ENCODE data around the gene TRAPPC8. TPM values are rescaled to one million over a fixed set of nuclear protein-coding genes. Genes with fewer than 3 reads are reported as not detected.
"Not testable (repeated sequence)": the region's sequence is repeated elsewhere in the genome, so short reads cannot be mapped to it uniquely, and the experiment has no call there.

Gene TRAPPC8
- total RNA-seq, 2 experiments from 2014 or later, result 24.4 to 26.3 TPM

GRCh38 chr18:31941010-31941809 lies 1.7 kb downstream of the TRAPPC8 start:
- H3K36me3 ChIP-seq (ENCODE audit: insufficient read depth, low read length), result peaks cover 8% of the 10 kb centered on the region
- Mint-ChIP-seq H3K36me3 (ENCODE audit: low read depth) (peaks cover 20% of the 10 kb centered on the region), H3K27me3 (no peaks in the 10 kb centered on the region), H3K9me3 (no peaks in the 10 kb centered on the region), H3K4me1 (ENCODE audit: low read depth) (peaks cover 54% of the 10 kb centered on the region), H3K4me3 (peak overlapping the region; percentile 95), H3K27ac (peak overlapping the region; percentile 93)
- no peaks in the 10 kb centered on the region for H3K27me3 ChIP-seq (ENCODE audit: control insufficient read depth in 1 of 2, insufficient read depth in 2 of 2, low read length in 2 of 2)
- ChIA-PET POLR2A (interaction anchor here (1.0 to 5.0 kb wide), 6 partner anchors 36 to 151 kb away, joined by 3 to 224 read pairs (median 6); partner anchors contain the start of genes RNF125 and RNF138), CTCF (interaction anchor here (1.4 to 2.6 kb wide), 3 partner anchors 15 to 131 kb away, joined by 4 to 9 read pairs (median 5); no protein-coding TSS in a partner anchor)
- no peak overlapping the region for H3K27ac ChIP-seq (ENCODE audit: low read depth in 1 of 2, low read length in 2 of 2)
- ATAC-seq (ENCODE audit: poor library complexity), result no peak
- peak overlapping the region; percentile 96 for H3K4me3 ChIP-seq (ENCODE audit: low read length)
- TF ChIP-seq CTCF (IDR thresholded peaks at IDR 0.05), result no peak
- no peaks in the 10 kb centered on the region for H3K9me3 ChIP-seq (ENCODE audit: control insufficient read depth in 1 of 2, insufficient read depth in 1 of 2, low read length in 2 of 2)
- peaks cover 27% of the 10 kb centered on the region for H3K4me1 ChIP-seq (ENCODE audit: insufficient read depth, low read length)
- intact Hi-C loops (cut with DNase I, micrococcal nuclease), result loop anchor here in 1 of 2 experiments (5.0 kb wide), 1 partner anchor 131 kb away; no protein-coding TSS in a partner anchor
- no peak for DNase-seq

GRCh38 chr18:31934773-31935172 lies 8.2 kb downstream of the TRAPPC8 start:
- H3K4me3 ChIP-seq (ENCODE audit: low read length); H3K4me3 Mint-ChIP-seq; H3K27ac ChIP-seq (ENCODE audit: low read depth in 1 of 2, low read length in 2 of 2); DNase-seq; H3K27me3 ChIP-seq (ENCODE audit: control insufficient read depth in 1 of 2, insufficient read depth in 2 of 2, low read length in 2 of 2); H3K9me3 Mint-ChIP-seq; intact Hi-C loops (cut with DNase I, micrococcal nuclease); H3K27ac Mint-ChIP-seq; H3K4me1 ChIP-seq (ENCODE audit: insufficient read depth, low read length); POLR2A ChIA-PET; H3K27me3 Mint-ChIP-seq; H3K9me3 ChIP-seq (ENCODE audit: control insufficient read depth in 1 of 2, insufficient read depth in 1 of 2, low read length in 2 of 2); ATAC-seq (ENCODE audit: poor library complexity): not testable (repeated sequence)
- CTCF ChIA-PET, result interaction anchor here (0.6 to 0.8 kb wide), 2 partner anchors 11 to 521 kb away, joined by 3 to 8 read pairs; no protein-coding TSS in a partner anchor
- peaks cover 37% of the 10 kb centered on the region for H3K36me3 ChIP-seq (ENCODE audit: insufficient read depth, low read length)
- H3K36me3 Mint-ChIP-seq (ENCODE audit: low read depth), result peaks cover 29% of the 10 kb centered on the region
- peaks cover 27% of the 10 kb centered on the region for H3K4me1 Mint-ChIP-seq (ENCODE audit: low read depth)

GRCh38 chr18:31931886-31932240 lies 11.1 kb downstream of the TRAPPC8 start:
- H3K9me3 Mint-ChIP-seq, result no peaks in the 10 kb centered on the region

More at GRCh38 chr18:31931886-31932240, 11.1 kb downstream of the TRAPPC8 start:
- ATAC-seq (ENCODE audit: poor library complexity) (no peak), DNase-seq (no peak)
- Histone ChIP-seq H3K27ac (ENCODE audit: low read depth in 1 of 2, low read length in 2 of 2) (no peak overlapping the region), H3K9me3 (ENCODE audit: control insufficient read depth in 1 of 2, insufficient read depth in 1 of 2, low read length in 2 of 2) (no peaks in the 10 kb centered on the region), H3K27me3 (ENCODE audit: control insufficient read depth in 1 of 2, insufficient read depth in 2 of 2, low read length in 2 of 2) (no peaks in the 10 kb centered on the region), H3K4me3 (ENCODE audit: low read length) (no peak overlapping the region), H3K36me3 (ENCODE audit: insufficient read depth, low read length) (peaks cover 56% of the 10 kb centered on the region), H3K4me1 (ENCODE audit: insufficient read depth, low read length) (no peaks in the 10 kb centered on the region)
- intact Hi-C loops (cut with DNase I, micrococcal nuclease), result no loop called here
- H3K36me3 Mint-ChIP-seq (ENCODE audit: low read depth), result peaks cover 34% of the 10 kb centered on the region
- no peak overlapping the region for H3K27ac Mint-ChIP-seq
- CTCF ChIA-PET, result interaction anchor here (0.7 to 1.1 kb wide), 2 partner anchors 20 to 27 kb away, joined by 3 to 4 read pairs; no protein-coding TSS in a partner anchor
- TF ChIP-seq CTCF (IDR thresholded peaks at IDR 0.05), result no peak
- no peaks in the 10 kb centered on the region for H3K27me3 Mint-ChIP-seq
- POLR2A ChIA-PET, result no interaction called here
- H3K4me1 Mint-ChIP-seq (ENCODE audit: low read depth), result peaks cover 10% of the 10 kb centered on the region
- no peak overlapping the region for H3K4me3 Mint-ChIP-seq

All from CD4-positive, alpha-beta T cell (primary cell).